AG04450 (cell line): ENCODE measurements around the gene WHRN. TPM values are rescaled to one million over a fixed set of nuclear protein-coding genes. Genes with fewer than 3 reads are reported as not detected.

Source experiments
- CTCF ChIA-PET: fragments of 300-600, 350-600 bp; formaldehyde crosslinking; extraction: SDS; loops from one replicate; lab custom pipeline; 2022; ENCODE audit warnings: antibody characterized with exemption, inconsistent platforms; lab: Charles Lee
- POLR2A ChIA-PET: fragments of 350-600 bp; formaldehyde crosslinking; extraction: SDS; loops from one replicate; lab custom pipeline; 2021; ENCODE audit warnings: antibody characterized with exemption, inconsistent platforms; lab: Yijun Ruan, JAX
- DNase-seq: peaks from one replicate; pipeline ENCODE4 v3.0.0-alpha.2; 2011; ENCODE audit warnings: low read depth, low spot score
- H3K27ac ChIP-seq: one replicate; pipeline ENCODE4 v1.5.1; 2012; ENCODE audit warnings: low read depth, low read length, control low read depth
- H3K27me3 ChIP-seq: one replicate; pipeline ENCODE4 v1.6.0; 2012; ENCODE audit warnings: low read length; ENCODE audit not compliant: control insufficient read depth, insufficient read depth
- H3K4me3 ChIP-seq: 2 replicates; pipeline ENCODE4 v1.5.1; 2011; ENCODE audit warnings: mild to moderate bottlenecking, low read depth, low read length, control low read depth
- H3K9me3 ChIP-seq: 2 replicates; pipeline ENCODE4 v1.5.1; 2012; ENCODE audit warnings: low read length; ENCODE audit not compliant: control insufficient read depth, insufficient read depth
- CTCF ChIP-seq: IDR thresholded peaks from 2 replicates; pipeline ENCODE4 v1.5.1; 2011; ENCODE audit warnings: low read depth, low read length, control low read depth, inconsistent platforms
- polyA plus RNA-seq: library from polyadenylated mRNA; depleted of rRNA; stranded (reverse); fragments of >200 nt; gene quantifications from 2 replicates; pipeline ENCODE4 v1.2.3, GENCODE V29; 2011

WHRN gene
- polyA plus RNA-seq, 1 experiment, result 1.1 TPM

DNA sequence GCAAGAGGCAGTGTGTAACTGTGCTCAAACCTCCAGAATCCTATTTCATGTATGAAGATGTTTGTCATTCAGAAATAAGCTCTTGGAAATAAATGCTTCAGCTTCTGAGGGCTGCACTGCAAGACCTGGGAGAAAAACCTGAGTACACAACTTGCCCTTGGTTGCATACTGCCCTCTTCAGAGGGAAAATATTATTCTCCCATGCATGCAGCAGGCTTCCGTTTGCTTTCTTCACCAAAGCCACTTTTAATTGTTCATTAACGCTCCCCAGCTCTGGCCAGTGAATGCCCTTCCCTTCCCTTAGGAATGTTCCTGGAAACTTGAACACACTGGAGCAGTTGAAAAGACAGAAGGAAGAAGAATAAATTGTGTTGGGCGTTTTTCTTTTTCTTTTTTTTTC, 2.5 kb upstream of the WHRN start:
- no peak overlapping the region for H3K4me3 ChIP-seq
- H3K9me3 ChIP-seq, result no peaks in the 10 kb centered on the region; the same call in 1 of the 2 replicates
- ChIA-PET CTCF (interaction anchor here (1.0 to 4.1 kb wide), 3 partner anchors 12 to 73 kb away, joined by 3 to 12 read pairs (median 7); no protein-coding TSS in a partner anchor), POLR2A (interaction anchor here (0.8 kb wide), 1 partner anchor 80 kb away, joined by 3 read pairs; the partner anchor contains the start of gene ATP6V1G1)
- DNase-seq, result no peak
- peak; percentile 37 for TF ChIP-seq CTCF
- peaks cover 48% of the 10 kb centered on the region for H3K27me3 ChIP-seq
- no peak overlapping the region for H3K27ac ChIP-seq

DNA sequence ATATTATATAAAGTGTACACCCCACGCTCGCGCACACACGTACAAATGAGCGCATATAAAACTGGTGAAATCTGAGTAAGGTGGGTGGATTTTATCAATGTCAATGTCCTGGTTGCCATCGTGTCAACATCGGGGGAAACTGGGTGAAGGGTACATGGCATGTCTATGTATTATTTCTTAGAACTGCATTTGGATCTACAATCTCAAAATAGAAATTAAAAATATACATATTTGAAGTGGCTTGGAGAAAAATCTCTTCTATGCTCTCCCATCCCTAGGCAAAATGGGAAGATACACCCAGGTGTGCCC, 763 bp upstream of the WHRN start:
- DNase-seq, result no peak
- no peaks in the 10 kb centered on the region; the same call in 1 of the 2 replicates for H3K9me3 ChIP-seq
- ChIA-PET POLR2A (no interaction called here), CTCF (interaction anchor here (1.2 kb wide), 1 partner anchor 13 kb away, joined by 3 read pairs; no protein-coding TSS in a partner anchor)
- H3K4me3 ChIP-seq, result peak overlapping the region; percentile 70
- peaks cover 39% of the 10 kb centered on the region for H3K27me3 ChIP-seq
- no peak for TF ChIP-seq CTCF
- no peak overlapping the region for H3K27ac ChIP-seq

GRCh38 chr9:114504341-114505186, 709 bp downstream of the WHRN start:
- DNase-seq, result no peak
- Histone ChIP-seq H3K4me3 (peak overlapping the region; percentile 70), H3K27ac (no peak overlapping the region), H3K27me3 (peaks cover 31% of the 10 kb centered on the region), H3K9me3 (no peaks in the 10 kb centered on the region; the same call in 1 of the 2 replicates)
- ChIA-PET POLR2A (interaction anchor here (0.6 to 5.1 kb wide), 3 partner anchors 76 to 994 kb away, joined by 3 to 36 read pairs (median 3); partner anchors contain the start of gene ATP6V1G1), CTCF (interaction anchor here (0.7 to 3.9 kb wide), 5 partner anchors 9 to 148 kb away, joined by 3 to 14 read pairs (median 3); partner anchors contain the start of gene ATP6V1G1)
- TF ChIP-seq CTCF, result peak; percentile 34

GRCh38 chr9:114503522-114504340, 1.5 kb downstream of the WHRN start:
- no peak overlapping the region for H3K27ac ChIP-seq
- POLR2A ChIA-PET, result interaction anchor here (0.6 to 5.1 kb wide), 3 partner anchors 84 to 995 kb away, joined by 3 to 36 read pairs (median 3); partner anchors contain the start of gene ATP6V1G1
- H3K4me3 ChIP-seq, result peak overlapping the region; percentile 70; the same call in 1 of the 2 replicates
- no peak for TF ChIP-seq CTCF
- peaks cover 22% of the 10 kb centered on the region for H3K27me3 ChIP-seq
- no peak for DNase-seq
- CTCF ChIA-PET, result interaction anchor here (0.7 to 3.9 kb wide), 7 partner anchors 8 to 149 kb away, joined by 3 to 14 read pairs (median 3); partner anchors contain the start of gene ATP6V1G1
- H3K9me3 ChIP-seq, result no peaks in the 10 kb centered on the region; the same call in 1 of the 2 replicates
